ENCODE data around the gene SMIM45.
A peak's percentile ranks its signal among the peaks of the same experiment; 100 is the strongest.

Gene SMIM45

GRCh38 chr22:41931701-41932269 lies 20.2 kb upstream of the SMIM45 start:
- ATAC-seq (ENCODE audit: low read depth) = peak; percentile 35
- peak overlapping the region; percentile 52 for H3K4me3 Mint-ChIP-seq
- no peaks in the 10 kb centered on the region for H3K36me3 Mint-ChIP-seq (ENCODE audit: low read depth)
- no peaks in the 10 kb centered on the region for H3K9me3 Mint-ChIP-seq
- DNase-seq = peak; percentile 72
- ChIA-PET CTCF (interaction anchor here (0.7 kb wide), 1 partner anchor 9 kb away, joined by 3 read pairs; no protein-coding TSS in a partner anchor), POLR2A (interaction anchor here (0.7 to 4.8 kb wide), 5 partner anchors 9 to 99 kb away, joined by 4 to 51 read pairs (median 14); partner anchors contain the start of gene SREBF2)
- no peaks in the 10 kb centered on the region for H3K27me3 Mint-ChIP-seq
- intact Hi-C loops (cut with micrococcal nuclease) = loop anchor here (1.0 to 10.0 kb wide), 2 partner anchors 9 to 977 kb away; partner anchors contain the start of gene RBX1
- H3K4me1 Mint-ChIP-seq = peaks cover 97% of the 10 kb centered on the region
- TF ChIP-seq, protein P1, sequence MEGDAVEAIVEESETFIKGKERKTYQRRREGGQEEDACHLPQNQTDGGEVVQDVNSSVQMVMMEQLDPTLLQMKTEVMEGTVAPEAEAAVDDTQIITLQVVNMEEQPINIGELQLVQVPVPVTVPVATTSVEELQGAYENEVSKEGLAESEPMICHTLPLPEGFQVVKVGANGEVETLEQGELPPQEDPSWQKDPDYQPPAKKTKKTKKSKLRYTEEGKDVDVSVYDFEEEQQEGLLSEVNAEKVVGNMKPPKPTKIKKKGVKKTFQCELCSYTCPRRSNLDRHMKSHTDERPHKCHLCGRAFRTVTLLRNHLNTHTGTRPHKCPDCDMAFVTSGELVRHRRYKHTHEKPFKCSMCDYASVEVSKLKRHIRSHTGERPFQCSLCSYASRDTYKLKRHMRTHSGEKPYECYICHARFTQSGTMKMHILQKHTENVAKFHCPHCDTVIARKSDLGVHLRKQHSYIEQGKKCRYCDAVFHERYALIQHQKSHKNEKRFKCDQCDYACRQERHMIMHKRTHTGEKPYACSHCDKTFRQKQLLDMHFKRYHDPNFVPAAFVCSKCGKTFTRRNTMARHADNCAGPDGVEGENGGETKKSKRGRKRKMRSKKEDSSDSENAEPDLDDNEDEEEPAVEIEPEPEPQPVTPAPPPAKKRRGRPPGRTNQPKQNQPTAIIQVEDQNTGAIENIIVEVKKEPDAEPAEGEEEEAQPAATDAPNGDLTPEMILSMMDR (IDR thresholded peaks at IDR 0.05) = no peak
- peak overlapping the region; percentile 100 for H3K27ac Mint-ChIP-seq

DNA sequence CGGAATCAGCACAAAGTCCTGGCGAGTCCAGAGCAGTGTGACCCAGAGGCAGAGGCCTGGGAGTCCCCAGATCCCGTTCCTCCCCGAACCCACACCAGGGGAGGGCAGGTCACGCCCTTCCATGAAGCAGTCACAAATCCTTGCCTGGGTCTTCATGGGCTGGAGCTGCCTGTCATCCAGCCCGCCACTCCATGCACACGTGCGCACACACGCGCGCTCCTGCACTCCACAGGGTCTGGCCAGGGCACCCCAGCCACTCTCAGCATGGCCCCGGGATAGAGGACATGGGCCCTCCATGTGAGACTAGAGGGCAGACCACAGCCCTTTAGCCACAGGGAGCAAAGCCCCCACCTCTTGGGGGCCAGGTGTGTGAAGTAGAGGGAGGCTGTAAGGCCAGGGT lies 19.6 kb upstream of the SMIM45 start:
- H3K4me3 Mint-ChIP-seq = peak overlapping the region; percentile 53
- CTCF ChIA-PET = no interaction called here
- intact Hi-C loops (cut with micrococcal nuclease) = loop anchor here (10.0 kb wide), 1 partner anchor 978 kb away; the partner anchor contains the start of gene RBX1
- TF ChIP-seq, protein P1 (IDR thresholded peaks at IDR 0.05) = no peak
- POLR2A ChIA-PET = interaction anchor here (2.4 to 4.8 kb wide), 3 partner anchors 8 to 100 kb away, joined by 14 to 51 read pairs (median 19); partner anchors contain the start of gene SREBF2
- DNase-seq = no peak
- no peaks in the 10 kb centered on the region for H3K27me3 Mint-ChIP-seq
- ATAC-seq (ENCODE audit: low read depth) = no peak
- H3K27ac Mint-ChIP-seq = peak overlapping the region; percentile 100
- H3K9me3 Mint-ChIP-seq = no peaks in the 10 kb centered on the region
- H3K4me1 Mint-ChIP-seq = peaks cover 97% of the 10 kb centered on the region
- no peaks in the 10 kb centered on the region for H3K36me3 Mint-ChIP-seq (ENCODE audit: low read depth)

- peak overlapping the region; percentile 24 for H3K4me3 Mint-ChIP-seq
- ATAC-seq (ENCODE audit: low read depth) (no peak), DNase-seq (peak; percentile 35)
- POLR2A ChIA-PET = interaction anchor here (1.0 to 9.1 kb wide), 6 partner anchors 7 to 134 kb away, joined by 5 to 1414 read pairs (median 46); partner anchors contain the start of genes CCDC134, CENPM, SREBF2 and TNFRSF13C
- no peaks in the 10 kb centered on the region for H3K27me3 Mint-ChIP-seq
- CTCF ChIA-PET = interaction anchor here (9.1 kb wide), 1 partner anchor 10 kb away, joined by 258 read pairs; the partner anchor contains the start of gene TNFRSF13C
- TF ChIP-seq, protein P1 (IDR thresholded peaks at IDR 0.05) = no peak
- intact Hi-C loops (cut with micrococcal nuclease) = loop anchor here (10.0 kb wide), 1 partner anchor 979 kb away; the partner anchor contains the start of gene RBX1
- peak overlapping the region; percentile 100 for H3K27ac Mint-ChIP-seq
- H3K36me3 Mint-ChIP-seq (ENCODE audit: low read depth) = no peaks in the 10 kb centered on the region
- no peaks in the 10 kb centered on the region for H3K9me3 Mint-ChIP-seq
- peaks cover 97% of the 10 kb centered on the region for H3K4me1 Mint-ChIP-seq
Observed at GRCh38 chr22:41933411-41934177, 18.4 kb upstream of the SMIM45 start.

DNA sequence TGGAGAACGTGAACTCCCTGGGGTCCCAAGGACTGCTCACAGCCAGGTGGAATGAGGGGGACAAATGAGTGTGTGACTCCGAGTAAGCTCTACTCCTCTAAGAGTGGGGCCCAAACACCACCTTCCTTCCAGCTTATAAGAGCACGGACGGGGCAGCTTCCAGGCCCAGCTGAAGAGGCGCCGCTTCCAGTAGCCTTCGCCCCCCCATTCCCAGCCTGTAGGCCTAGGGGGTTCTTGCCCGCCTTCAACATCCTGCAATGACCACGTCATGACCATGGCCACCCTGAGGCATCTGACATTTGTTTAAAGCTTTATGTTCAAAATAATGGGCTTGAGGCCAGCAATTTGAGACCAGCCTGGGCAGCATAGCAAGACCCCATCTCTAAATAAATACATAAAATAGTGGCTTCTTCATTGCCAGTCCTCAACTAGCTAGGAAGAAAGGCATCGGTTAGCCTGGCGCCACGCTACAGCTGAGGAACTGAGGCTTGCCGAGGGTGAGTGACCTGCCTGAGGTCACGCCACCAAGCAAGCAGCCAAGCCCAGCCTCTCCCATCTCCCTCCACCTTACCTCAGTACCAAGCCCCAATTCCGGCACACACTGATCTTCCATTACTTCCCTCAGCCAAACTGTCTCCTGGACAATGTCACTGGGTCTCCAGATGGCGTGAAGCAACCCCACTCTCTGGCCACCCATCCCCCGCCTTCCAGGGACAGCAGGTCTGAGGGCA lies 17.5 kb upstream of the SMIM45 start:
- H3K4me1 Mint-ChIP-seq = peaks cover 97% of the 10 kb centered on the region
- H3K27ac Mint-ChIP-seq = peak overlapping the region; percentile 100
- ChIA-PET POLR2A (interaction anchor here (1.0 to 9.1 kb wide), 5 partner anchors 12 to 135 kb away, joined by 5 to 1414 read pairs (median 74); partner anchors contain the start of genes CCDC134, CENPM, SREBF2 and TNFRSF13C), CTCF (interaction anchor here (9.1 kb wide), 1 partner anchor 11 kb away, joined by 258 read pairs; the partner anchor contains the start of gene TNFRSF13C)
- no peaks in the 10 kb centered on the region for H3K27me3 Mint-ChIP-seq
- TF ChIP-seq, protein P1 (IDR thresholded peaks at IDR 0.05) = no peak
- H3K4me3 Mint-ChIP-seq = peak overlapping the region; percentile 44
- ATAC-seq (ENCODE audit: low read depth) (no peak), DNase-seq (no peak)
- intact Hi-C loops (cut with micrococcal nuclease) = loop anchor here (10.0 kb wide), 1 partner anchor 980 kb away; the partner anchor contains the start of gene RBX1
- no peaks in the 10 kb centered on the region for H3K36me3 Mint-ChIP-seq (ENCODE audit: low read depth)
- no peaks in the 10 kb centered on the region for H3K9me3 Mint-ChIP-seq
